NOMO-1 treated with dmso at 0.1 percent for 144 hours (cell line): Measurements from ENCODE around the gene MRPL36.

Experiments used
- DNase-seq: peaks from one replicate; lab custom pipeline; 2025; ENCODE audit not compliant: unreplicated experiment; lab: John Stamatoyannopoulos, UW

MRPL36 gene

GRCh38 chr5:1765880-1766235 is 33.8 kb downstream of the MRPL36 start:
- no peak for DNase-seq

GRCh38 chr5:1765141-1765879 is 34.3 kb downstream of the MRPL36 start:
- no peak for DNase-seq

- no peak for DNase-seq
Observed at GRCh38 chr5:1764606-1764960, 35.1 kb downstream of the MRPL36 start.

GRCh38 chr5:1763960-1764605 is 35.6 kb downstream of the MRPL36 start:
- no peak for DNase-seq

- peak; percentile 22 for DNase-seq
Observed at GRCh38 chr5:1763548-1763911, 36.1 kb downstream of the MRPL36 start.

GRCh38 chr5:1762883-1763547 is 36.6 kb downstream of the MRPL36 start:
- no peak for DNase-seq

GRCh38 chr5:1762121-1762882 is 37.3 kb downstream of the MRPL36 start:
- DNase-seq: no peak

- DNase-seq: no peak
Observed at GRCh38 chr5:1761453-1761755, 38.2 kb downstream of the MRPL36 start.

- DNase-seq: no peak
Observed at GRCh38 chr5:1760656-1761452, 38.8 kb downstream of the MRPL36 start.

- no peak for DNase-seq
Observed at GRCh38 chr5:1760231-1760630, 39.4 kb downstream of the MRPL36 start.

GRCh38 chr5:1759378-1759970 is 40.2 kb downstream of the MRPL36 start:
- DNase-seq: no peak

GRCh38 chr5:1758574-1758973 is 41.1 kb downstream of the MRPL36 start:
- no peak for DNase-seq

- DNase-seq: no peak
Observed at GRCh38 chr5:1757511-1757910, 42.1 kb downstream of the MRPL36 start.

GRCh38 chr5:1756481-1756880 is 43.2 kb downstream of the MRPL36 start:
- DNase-seq: no peak

- DNase-seq: no peak
Observed at GRCh38 chr5:1755321-1755949, 44.2 kb downstream of the MRPL36 start.

GRCh38 chr5:1754531-1755220 is 45.0 kb downstream of the MRPL36 start:
- DNase-seq: no peak

- no peak for DNase-seq
Observed at GRCh38 chr5:1753490-1753889, 46.1 kb downstream of the MRPL36 start.

GRCh38 chr5:1752881-1753280 is 46.8 kb downstream of the MRPL36 start:
- no peak for DNase-seq
